GM18870 (cell line): ENCODE data around the gene RPN1.
"Not testable (repeated sequence)": the region's sequence is repeated elsewhere in the genome, so short reads cannot be mapped to it uniquely, and the experiment has no call there.

Experiments
- ATAC-seq: cut with Tn5 transposase; IDR thresholded peaks from one replicate; pipeline ENCODE4 v1.9.1; 2021; ENCODE audit warnings: moderate library complexity; ENCODE audit not compliant: unreplicated experiment

The RPN1 gene

DNA sequence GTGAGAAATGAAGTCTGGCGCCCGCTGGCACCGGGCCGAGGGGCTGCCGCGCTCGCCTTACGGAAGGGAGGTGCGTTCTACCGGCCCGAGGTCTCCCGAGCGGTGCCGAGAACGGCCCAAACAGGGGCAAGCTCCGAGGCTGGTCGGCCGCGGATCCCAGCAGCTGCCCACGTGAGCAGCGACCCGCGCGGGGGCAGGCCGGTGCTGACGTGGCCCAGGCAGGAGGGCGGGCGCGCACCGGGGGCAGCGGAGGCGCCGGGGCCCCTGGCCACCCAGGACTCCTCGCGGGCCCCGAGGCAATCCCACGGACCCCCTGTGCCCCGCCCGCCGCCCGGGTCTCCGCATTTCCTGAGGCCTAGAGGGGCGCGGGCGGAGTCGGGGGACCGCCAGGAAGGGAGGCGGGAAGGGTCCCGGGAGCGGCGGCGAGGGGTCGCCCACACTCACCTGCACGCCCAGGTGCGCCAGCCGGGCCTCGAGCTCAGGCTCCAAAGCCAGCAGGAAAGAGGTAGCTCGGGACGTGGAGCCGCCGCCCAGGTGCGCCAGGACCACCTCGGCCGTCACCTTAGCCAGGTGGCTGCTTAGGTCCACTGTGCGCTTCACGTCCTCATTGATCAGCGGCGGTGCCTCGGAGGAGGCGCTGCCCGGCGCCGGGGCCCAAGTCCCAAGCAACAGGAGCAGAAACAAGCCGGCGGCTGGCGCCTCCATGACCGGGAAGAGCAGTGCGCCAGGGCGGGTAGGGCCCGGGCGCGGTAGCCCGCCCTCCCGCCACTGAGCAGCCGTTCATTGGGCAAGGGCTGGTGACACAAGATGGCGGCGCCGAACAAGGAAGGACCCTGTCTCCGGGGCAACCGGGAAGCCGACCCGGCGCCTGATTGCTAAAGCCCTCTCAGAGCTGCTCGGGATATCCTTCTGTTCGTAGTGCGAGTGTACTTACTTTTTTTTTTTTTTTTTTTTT is at the start of gene RPN1:
Gene RPN1, minus strand, starts transcription at position 723 of the 955 bp plus-strand sequence. Its CDS starts 18 bp downstream, at position 705.
- peak; percentile 87 for ATAC-seq

DNA sequence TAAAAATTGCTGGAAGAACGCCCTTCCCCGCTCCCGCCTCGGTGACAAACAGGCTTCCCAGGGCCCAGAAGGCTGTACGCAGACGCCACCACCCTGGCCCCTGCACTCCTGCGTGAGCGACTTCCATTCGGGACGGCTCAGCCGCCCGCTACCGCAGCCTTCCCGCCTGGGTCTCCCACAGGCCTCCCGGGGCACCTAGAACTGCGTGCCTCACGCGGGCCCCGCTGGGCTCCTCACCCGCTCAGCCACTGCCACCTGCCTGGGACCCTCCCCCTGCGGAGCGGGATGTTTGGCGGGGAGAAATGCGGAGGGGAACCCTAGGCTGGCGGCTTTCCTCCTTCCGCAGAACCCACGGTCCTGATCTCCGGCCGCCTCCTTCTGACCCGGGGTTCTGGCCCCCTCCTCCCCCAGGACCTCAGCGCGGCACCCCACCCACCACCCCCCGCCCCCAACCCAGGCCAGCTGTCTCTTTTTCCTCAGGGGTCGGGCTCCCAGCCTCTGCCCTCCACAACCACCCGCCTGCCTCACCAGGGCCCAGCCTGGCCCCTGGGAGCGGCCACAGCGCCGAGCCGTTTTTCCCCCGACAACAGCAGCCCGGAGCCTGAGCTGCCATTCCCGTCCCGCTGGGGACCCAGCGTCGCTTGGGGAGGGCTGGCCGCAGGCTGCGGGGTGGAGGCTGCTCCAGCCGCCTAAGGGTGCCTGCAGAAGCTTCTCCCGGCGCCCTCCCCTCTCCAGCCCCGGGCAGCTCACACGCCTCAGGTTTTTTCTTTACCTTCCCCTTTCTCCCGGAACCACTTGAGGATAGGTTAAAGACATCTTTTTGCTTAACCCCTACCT is 47.8 kb upstream of the RPN1 start:
- no peak for ATAC-seq

DNA sequence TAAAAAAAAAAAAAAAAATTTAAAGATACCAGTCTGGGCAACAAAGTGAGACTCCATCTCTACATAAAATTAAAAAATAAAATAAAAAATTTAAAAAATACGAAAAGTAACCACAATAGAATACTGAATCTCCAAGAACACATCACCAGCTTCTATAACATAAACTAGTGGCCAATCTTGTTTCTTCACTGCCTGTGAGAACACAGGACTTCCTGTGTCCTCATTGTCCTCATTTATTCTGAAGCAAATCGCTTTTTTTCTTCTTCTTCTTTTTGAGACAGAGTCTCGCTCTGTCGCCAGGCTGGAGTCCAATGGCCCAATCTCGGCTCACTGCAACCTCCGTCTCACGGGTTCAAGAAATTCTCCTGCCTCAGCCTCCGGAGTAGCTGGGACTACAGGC is 46.7 kb upstream of the RPN1 start:
- ATAC-seq = no peak

DNA sequence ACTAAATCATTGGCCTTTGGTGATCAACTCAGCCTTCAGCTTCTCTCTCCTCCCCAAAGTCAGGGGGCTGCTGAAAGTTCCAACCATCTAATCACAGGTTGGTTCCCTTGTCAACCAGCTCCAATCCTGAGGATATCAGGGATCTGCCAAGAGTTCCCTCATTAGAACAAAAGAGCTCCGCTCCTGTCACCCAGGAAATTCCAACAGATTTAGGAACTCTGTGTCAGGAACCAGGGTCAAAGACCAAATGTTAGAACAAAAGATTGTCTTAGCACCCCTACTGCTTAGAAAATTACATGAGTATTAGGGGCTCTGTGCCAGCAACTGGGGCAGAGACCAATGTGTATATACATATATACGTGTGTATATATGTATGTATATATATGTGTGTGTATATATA is 43.1 kb upstream of the RPN1 start:
- no peak for ATAC-seq

DNA sequence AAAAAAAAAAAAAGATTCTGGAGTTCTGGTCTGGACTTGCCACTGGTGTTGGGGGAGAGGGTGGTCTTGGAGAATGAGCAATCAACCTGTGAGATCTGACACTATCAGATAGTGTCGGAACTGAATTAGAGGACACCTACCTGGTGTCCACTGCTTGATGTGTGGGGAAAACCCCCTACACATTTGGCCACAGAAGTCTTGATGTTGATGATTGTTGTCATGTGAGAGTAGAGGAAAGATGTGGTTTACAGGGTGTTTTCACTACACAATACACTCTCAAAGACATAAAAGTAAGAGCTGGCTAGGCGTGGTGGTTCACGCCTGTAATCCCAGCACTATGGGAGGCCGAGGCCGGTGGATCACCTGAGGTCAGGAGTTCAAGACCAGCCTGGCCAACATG is 38.4 kb upstream of the RPN1 start:
- ATAC-seq = no peak

DNA sequence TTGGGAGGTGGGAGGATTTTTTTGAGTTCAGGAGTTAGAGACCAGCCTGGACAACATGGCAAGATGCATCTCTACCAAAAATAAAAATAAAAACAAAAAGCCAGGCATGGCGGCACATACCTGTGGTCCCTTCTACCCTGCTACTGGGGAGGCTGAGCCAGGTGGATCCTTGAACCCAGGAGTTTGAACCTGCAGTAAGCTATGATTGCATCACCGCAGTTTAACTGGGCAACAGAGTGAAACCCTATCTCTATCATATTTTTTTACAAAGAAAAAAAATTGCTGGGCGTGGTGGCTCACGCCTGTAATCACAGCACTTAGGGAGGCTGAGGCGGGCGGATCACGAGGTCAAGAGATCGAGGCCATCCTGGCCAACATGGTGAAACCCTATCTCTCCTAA is 35.8 kb upstream of the RPN1 start:
- ATAC-seq = no peak

DNA sequence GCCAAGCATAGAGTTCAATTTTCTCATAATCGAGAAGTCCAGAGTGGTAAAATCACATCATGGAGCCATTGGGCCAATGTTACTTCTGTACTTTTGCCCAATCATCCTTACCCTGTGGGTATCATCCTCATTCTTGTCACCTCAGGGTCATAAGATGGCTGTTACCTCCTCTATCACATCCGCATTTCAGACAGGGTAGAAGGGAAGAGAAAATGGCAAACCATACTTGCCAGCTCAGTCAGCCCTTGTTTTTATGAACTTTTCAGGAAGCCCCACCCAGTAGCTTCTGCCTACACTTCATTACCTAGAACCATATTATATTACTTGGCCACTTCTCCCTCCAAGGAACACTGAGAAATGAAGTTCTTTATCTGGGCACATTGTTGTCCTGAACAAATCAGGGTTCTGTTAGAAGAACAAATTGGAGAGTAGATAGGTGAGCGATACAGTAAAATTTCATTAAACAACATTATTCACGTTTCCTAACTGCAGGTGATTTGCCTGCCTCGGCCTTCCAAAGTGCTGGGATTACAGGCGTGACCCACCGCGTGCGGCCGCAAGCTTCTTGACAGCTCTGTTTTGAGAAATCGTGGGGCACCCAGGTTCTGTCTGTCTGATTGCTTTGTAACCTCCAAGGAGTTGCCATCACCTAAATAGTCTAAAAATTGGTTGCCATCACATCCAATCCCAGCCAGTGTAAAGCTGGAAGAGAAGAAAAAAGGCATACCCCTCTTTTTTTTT is 34.5 kb upstream of the RPN1 start:
- no peak for ATAC-seq

DNA sequence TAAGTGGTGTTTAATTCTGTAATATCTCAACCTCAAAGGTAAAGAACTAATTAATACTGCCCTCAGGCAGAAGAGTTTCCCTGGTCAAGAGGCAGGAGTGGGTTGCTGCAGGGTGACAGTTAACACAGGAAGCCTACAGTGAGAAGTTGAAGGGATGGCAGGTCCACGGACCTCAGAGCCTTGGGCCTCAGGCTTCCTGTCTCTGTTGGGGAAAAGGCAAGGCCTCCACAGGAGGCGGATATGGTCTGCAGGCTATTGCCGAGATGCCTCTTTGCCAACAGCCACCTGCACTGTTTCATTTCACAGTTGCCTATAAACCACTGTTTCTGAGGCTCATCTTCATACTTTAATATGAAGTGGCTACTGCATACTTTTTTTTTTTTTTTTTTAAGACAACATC is 33.3 kb upstream of the RPN1 start:
- no peak for ATAC-seq

DNA sequence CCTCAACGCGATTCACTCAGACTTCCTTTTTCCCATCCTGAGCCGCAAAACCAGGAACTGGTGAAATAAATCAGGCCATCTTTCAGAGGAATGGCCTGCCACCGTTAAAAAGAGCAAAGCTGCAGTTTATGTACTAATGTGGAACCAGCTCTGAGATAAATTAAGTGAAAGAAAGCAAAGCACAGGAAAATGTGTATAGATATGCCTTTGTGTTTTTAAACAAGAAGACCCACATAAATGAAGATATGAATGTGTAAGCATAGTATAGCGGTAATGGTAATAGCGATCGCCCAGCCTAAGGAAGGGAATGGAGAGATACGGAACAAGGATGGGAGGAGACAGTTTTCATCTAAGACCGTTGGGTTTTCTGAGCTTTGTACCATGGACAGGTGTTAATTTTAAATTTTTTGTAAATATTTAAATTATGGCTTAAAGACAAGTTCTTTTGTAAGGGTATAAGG is 30.8 kb upstream of the RPN1 start:
- ATAC-seq = no peak

DNA sequence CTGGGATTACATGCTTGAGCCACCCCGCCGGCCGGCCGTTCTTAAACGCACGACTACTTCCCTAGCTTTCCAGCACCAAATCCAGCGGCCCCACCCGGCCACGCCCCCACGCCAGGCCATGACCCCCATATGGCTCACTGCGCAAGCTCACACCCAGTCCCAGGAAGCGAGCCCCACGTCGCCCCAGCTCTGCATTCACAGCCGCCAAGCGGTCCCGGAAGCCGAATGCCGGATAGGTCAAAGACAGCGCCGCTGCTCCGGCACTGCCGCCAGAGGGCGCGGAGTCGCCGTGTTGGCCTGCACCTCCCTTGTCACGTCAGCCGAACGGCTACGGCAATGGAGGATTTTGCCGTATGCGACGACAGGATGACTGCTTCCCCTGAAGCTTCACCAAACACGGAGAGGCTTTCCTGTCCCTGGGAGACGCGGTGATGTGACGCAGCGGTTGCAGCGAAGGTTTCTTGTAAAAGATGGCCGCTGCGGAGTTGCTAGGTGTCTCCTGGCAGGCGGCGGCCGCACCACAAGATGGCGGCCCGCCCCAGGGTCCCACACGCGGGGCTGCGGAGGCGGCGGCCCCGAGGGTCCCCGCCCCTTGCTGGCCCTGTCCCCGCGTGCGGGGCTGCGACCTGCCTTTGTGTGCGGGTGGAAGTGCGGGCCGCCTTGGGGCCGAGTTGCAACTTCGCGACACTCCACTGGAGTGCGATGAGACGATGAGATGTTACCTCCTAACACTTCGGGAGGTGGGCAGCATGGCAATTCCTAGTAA is 30.2 kb upstream of the RPN1 start:
- ATAC-seq = peak; percentile 88

DNA sequence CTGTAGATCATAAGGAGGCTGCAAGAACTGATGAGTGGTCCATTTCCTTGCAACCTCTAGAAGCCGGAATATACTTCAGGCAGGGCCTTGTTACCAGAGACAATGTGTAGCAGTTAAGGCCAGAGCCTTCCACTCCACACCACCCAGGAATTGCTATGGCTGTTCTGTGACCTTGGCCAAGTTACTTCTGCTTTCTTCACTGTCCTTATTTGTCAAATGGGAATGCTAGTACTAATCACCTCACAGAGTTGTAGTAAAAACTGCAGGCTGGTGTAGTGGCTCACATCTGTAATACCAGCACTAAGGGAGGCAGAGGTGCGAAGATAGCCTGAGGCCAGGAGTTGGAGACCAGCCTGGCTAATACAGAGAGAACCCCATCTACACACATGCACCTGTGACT is 28.7 kb upstream of the RPN1 start:
- ATAC-seq = no peak

DNA sequence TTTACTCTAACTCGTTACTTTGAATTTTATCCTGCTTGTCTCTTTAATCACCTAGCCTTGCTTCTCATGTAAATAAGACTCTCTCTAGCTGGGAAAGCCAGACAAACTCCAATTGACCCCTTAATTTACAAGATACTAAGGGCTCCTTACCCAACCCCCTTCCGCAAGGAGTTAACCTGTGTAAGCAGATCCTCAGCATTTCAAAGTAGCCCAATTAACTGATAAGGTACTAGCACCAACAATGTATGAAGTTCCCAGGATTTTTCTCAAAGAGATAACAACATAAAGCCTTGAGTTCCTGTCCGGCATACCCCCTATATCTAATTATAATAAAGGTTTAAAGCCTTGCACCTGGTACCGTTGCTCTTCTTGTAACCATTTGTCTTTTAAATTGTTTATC is 25.2 kb upstream of the RPN1 start:
- ATAC-seq = not testable (repeated sequence)

DNA sequence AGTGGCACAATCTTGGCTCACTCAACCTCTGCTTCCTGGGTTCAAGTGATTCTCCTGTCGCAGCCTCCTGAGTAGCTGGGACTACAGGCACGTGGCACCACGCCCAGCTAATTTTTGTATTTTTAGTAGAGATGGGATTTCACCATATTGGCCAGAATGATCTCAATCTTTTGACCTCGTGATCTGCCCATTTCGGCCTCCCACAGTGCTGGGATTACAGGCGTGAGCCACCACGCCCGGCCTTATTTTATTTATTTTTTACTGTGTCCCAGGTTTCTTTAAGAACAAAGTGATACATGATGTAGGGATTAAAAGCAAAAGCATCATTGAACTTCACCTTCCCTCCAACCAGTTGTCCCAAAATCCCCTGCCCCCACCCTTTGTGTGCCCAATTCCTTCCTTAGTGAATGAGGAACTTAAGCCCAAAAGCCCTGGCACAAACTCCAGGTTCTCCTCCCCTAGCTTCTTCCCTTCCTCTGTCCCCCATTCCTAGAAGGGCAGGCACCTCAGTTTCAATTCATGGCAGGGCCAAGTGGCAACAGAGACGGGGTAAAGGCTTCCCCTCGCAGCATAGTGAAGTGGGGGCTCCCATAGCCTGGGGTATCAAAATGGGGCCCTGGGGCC is 23.7 kb upstream of the RPN1 start:
- ATAC-seq = no peak

DNA sequence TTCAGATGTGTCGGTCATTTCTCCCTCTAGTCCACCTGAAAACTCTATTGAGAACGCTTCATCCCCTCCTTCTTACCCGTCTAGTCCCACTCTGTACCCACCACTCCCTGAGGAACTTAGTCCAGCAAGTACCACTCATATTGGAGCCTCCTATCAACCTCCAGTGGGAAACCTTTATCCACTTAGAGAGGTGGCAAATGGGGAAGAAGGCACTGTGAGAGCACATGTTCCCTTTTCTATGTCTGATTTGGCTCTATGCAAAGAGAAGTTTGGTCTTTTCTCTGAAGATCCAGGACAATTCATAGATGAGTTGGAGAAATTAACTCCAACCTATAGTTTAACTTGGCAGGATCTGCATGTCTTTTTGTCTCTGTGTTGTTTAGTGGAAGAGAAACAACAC is 17.0 kb upstream of the RPN1 start:
- ATAC-seq = no peak

DNA sequence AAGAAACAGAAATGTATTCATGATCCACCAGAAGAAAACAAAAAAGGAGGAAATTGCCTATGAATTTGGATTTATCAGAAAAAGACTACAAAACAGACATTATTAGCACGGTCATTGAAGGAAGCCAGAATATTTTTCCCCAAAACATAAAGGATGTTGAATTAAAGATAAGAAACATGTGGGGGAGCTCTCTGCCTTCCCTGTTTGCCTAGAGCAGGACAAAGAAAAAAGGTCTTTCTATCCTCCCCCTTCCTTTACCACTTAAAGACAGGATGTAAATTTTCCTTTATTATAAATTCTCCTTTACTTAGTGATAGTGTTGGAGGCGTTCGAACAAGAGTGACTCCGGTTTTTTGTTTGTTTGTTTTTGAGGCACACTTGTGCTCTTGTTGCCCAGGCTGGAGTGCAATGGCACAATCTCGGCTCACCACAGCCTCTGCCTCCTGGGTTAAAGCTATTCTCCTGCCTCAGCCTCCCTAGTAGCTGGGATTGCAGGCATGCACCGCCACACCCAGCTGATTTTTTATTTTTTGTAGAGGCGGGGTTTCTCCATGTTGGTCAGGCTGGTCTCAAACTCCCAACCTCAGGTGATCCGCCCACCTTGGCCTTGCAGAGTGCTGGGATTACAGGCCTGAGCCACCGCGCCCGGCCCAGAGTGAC is 14.9 kb upstream of the RPN1 start:
- no peak for ATAC-seq

DNA sequence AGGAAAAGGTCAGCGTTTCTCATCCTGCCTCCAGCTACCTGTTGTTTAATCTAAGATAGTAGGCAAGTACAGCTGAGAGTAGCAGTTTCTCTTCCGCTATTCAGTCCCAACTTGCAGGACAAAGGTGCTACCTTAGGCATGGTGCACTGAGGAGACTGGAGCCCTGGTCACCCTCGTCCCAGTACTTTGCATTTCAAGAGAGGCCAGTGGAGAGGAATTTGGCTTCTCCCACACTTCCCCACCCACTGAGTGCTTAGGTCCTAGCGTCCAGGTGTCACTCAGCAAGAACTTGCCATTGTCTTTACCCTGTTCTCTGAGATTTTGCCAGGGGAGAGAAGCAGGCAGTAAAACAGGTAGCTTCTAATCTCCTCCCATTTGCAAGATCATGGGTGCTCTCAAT is 12.5 kb upstream of the RPN1 start:
- ATAC-seq = no peak

DNA sequence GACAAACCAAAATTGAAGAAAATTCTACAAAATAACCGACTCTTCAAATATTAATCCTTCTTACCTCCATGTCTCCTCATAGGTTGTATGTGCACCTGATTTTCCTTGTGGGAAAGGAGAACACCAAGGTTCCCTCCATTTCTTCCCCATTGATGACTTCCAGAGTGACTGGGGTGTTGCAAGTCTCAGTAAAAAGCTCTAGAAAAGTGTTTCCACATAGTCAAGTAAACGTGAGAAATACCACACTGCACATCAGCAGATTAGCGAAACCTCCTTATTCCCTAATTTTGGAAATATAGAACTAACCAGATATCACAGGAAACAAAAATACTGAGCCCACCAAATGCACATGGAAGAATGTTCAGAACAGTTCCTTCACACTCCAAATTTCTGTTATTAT is 4.9 kb upstream of the RPN1 start:
- no peak for ATAC-seq

DNA sequence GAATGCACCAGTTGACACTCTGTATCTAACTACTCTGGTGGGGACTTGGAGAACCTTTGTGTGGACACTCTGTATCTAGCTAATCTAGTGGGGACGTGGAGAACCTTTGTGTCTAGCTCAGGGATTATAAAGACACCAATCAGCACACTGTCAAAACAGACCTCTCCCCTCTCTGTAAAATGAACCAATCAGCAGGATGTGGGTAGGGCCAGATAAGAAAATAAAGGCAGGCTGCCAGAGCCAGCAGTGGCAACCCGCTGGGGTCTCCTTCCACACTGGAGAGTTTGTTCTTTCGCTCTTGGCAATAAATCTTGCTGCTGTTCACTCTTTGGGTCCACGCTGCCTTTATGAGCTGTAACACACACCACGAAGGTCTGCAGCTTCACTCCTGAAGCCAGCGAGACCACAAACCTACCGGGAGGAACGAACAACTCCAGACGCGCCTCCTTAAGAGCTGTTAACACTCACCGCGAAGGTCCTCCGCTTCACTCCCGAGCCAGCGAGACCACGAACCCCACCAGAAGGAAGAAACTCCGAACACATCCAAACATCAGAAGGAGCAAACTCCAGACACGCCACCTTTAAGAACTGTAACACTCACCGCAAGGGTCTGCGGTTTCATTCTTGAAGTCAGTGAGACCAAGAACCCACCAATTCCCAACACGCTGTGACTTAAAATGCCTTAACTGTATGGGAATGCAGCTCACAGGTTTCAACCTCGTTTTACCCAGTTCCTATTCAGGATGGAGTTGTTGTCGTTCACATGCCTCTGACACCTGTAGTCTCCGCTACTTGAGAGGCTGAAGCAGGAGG is 3.6 kb upstream of the RPN1 start:
- not testable (repeated sequence) for ATAC-seq
